CD4-positive, alpha-beta T cell (primary cell): ENCODE measurements around the gene CUEDC1. TPM values are rescaled to one million over a fixed set of nuclear protein-coding genes. Genes with fewer than 3 reads are reported as not detected.

ENCODE experiments used
- ATAC-seq: fragments of 200-7000 bp; cut with Tn5 transposase; one replicate; pipeline ENCODE4 v1.10.0; 2022; ENCODE audit warnings: mild to moderate bottlenecking; ENCODE audit not compliant: poor library complexity
- CTCF ChIA-PET: fragments of 350-600 bp; sonication (Branson Sonifier 250); formaldehyde crosslinking; loops from one replicate; lab custom pipeline; 2021; ENCODE audit warnings: antibody characterized with exemption, inconsistent platforms; lab: Charles Lee
- POLR2A ChIA-PET: fragments of 350-600 bp; sonication (Branson Sonifier 250); formaldehyde crosslinking; loops from one replicate; lab custom pipeline; 2021; ENCODE audit warnings: antibody characterized with exemption, inconsistent platforms; lab: Charles Lee
- DNase-seq, 14 experiments: peaks; one replicate each; pipeline ENCODE4 v3.0.0-alpha.2; 2013 to 2020; ENCODE audit warnings: mixed read lengths in 2 of 14
- H3K27ac ChIP-seq, 2 donors: one replicate each; pipeline versions ENCODE4 v1.5.1 to v1.7.0; 2013; ENCODE audit warnings: low read length in 2 of 2, low read depth in 1 of 2, mild to moderate bottlenecking in 1 of 2
- H3K27me3 ChIP-seq, 2 experiments: 1 replicate in 1 of 2; 2 replicates in 1 of 2; pipeline versions ENCODE4 v1.6.1 to v1.7.0; 2013; ENCODE audit warnings: low read length in 2 of 2, control low read depth in 1 of 2, mild to moderate bottlenecking in 1 of 2, moderate library complexity in 1 of 2; ENCODE audit not compliant: insufficient read depth in 2 of 2, control insufficient read depth in 1 of 2
- H3K36me3 ChIP-seq: one replicate; pipeline ENCODE4 v1.6.1; 2013; ENCODE audit warnings: low read length, control low read depth; ENCODE audit not compliant: insufficient read depth
- H3K4me1 ChIP-seq: one replicate; pipeline ENCODE4 v1.6.1; 2013; ENCODE audit warnings: low read length, control low read depth; ENCODE audit not compliant: insufficient read depth
- H3K4me3 ChIP-seq: one replicate; pipeline ENCODE4 v1.5.1; 2013; ENCODE audit warnings: mild to moderate bottlenecking, low read length, moderate library complexity
- H3K9me3 ChIP-seq, 2 experiments: 1 replicate in 1 of 2; 2 replicates in 1 of 2; pipeline versions ENCODE4 v1.6.1 to v1.7.0; 2013; ENCODE audit warnings: low read length in 2 of 2, mild to moderate bottlenecking in 2 of 2, control low read depth in 1 of 2, moderate library complexity in 1 of 2; ENCODE audit not compliant: control insufficient read depth in 1 of 2, insufficient read depth in 1 of 2
- H3K27ac Mint-ChIP-seq: one replicate; pipeline ENCODE4 v1.8.0; 2020; ENCODE audit warnings: mixed read lengths
- H3K27me3 Mint-ChIP-seq: one replicate; pipeline ENCODE4 v1.8.0; 2021; ENCODE audit warnings: mixed read lengths
- H3K36me3 Mint-ChIP-seq: one replicate; pipeline ENCODE4 v1.8.0; 2021; ENCODE audit warnings: low read depth, mixed read lengths
- H3K4me1 Mint-ChIP-seq: one replicate; pipeline ENCODE4 v1.8.0; 2021; ENCODE audit warnings: low read depth, mixed read lengths
- H3K4me3 Mint-ChIP-seq: one replicate; pipeline ENCODE4 v1.8.0; 2020; ENCODE audit warnings: mild to moderate bottlenecking, mixed read lengths
- H3K9me3 Mint-ChIP-seq: one replicate; pipeline ENCODE4 v1.8.0; 2020; ENCODE audit warnings: mixed read lengths
- CTCF ChIP-seq: fragments of 200-600 bp; IDR thresholded peaks from one replicate; pipeline ENCODE4 v1.8.0; 2022; ENCODE audit warnings: antibody characterized with exemption, mild to moderate bottlenecking
- intact Hi-C, 2 experiments: fragments of 100-400 bp; cut with DNase I in 1 of 2; cut with micrococcal nuclease in 1 of 2; formaldehyde crosslinking; loops; one replicate each; pipeline versions ENCODE4 v1.15.1 to v1.9.0; 2023 to 2025; cut with DNase I, micrococcal nuclease
- total RNA-seq, 174 experiments: library from RNA in 2 of 174; stranded (reverse) in 2 of 174; gene quantifications; one replicate each; pipeline ENCODE4 v1.2.3 and lab custom pipeline; 2021 to 2026

CUEDC1 gene
- total RNA-seq, 2 experiments from 2014 or later, result 0.41 to 1.0 TPM

- Histone ChIP-seq H3K4me1 (peaks cover 14% of the 10 kb centered on the region), H3K27ac (no peak overlapping the region), H3K9me3 (no peaks in the 10 kb centered on the region), H3K36me3 (no peaks in the 10 kb centered on the region), H3K27me3 (peaks cover 0 to 2% of the 10 kb centered on the region in 2 experiments), H3K4me3 (no peak overlapping the region)
- Mint-ChIP-seq H3K27me3 (peaks cover 6% of the 10 kb centered on the region), H3K27ac (no peak overlapping the region), H3K36me3 (no peaks in the 10 kb centered on the region), H3K4me3 (no peak overlapping the region), H3K9me3 (no peaks in the 10 kb centered on the region), H3K4me1 (peaks cover 11% of the 10 kb centered on the region)
- no peak for TF ChIP-seq CTCF
- DNase-seq, result no peak
- ATAC-seq, result no peak
- intact Hi-C loops, result loop anchor here in 1 of 2 experiments (5.0 kb wide), 1 partner anchor 277 kb away; no protein-coding TSS in a partner anchor
- CTCF ChIA-PET, result no interaction called here
- POLR2A ChIA-PET, result no interaction called here
Measured at GRCh38 chr17:57894848-57895247, 60.4 kb downstream of the CUEDC1 start.

DNA sequence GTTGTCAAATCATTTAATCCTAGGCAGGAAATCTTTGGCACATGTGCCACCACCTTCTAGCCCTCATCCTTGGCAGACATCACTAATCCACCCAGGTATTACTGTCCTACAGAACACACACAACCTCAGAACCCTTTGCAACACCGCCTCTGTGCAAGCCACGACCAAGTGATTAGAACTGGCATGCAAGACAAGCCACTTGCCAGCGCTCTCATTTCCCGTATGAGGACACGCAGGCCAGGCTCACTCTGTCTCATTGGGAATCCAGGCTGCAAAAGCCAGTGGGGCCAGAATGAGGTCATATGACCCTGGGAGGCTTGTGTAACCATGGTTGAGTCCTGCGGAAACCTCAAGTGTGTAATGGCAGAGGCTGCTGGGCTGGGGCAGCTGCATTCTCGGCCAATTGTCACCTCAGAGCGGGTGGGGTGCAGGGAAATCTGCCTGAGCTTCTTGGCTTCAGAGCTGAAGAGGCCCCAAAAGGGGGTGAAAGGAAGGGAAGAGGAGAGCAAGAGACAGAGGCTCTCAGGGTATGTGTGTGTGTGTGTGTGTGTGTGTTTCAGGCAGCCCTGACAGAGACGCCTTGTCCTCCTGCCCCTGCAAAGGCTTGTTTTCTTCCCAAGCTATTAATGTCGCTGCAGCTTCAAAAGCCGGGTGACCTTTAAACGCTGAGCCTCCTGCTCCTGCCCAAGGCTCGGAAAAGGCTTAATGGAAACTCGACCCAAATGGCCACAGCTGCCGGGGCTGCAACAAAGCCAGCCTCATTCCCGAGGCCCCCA lies 62.2 kb downstream of the CUEDC1 start:
- no peak overlapping the region for H3K4me3 Mint-ChIP-seq
- H3K36me3 ChIP-seq, result no peaks in the 10 kb centered on the region
- TF ChIP-seq CTCF, result peak; percentile 39
- no peak overlapping the region for H3K27ac ChIP-seq
- H3K4me1 ChIP-seq, result peaks cover 11% of the 10 kb centered on the region
- H3K4me3 ChIP-seq, result no peak overlapping the region
- intact Hi-C loops, result loop anchor here (1.0 to 5.0 kb wide), 5 partner anchors 102 to 279 kb away; no protein-coding TSS in a partner anchor
- no peak overlapping the region for H3K27ac Mint-ChIP-seq
- DNase-seq (peak in 3 of 14 experiments; percentile 15 to 76 (median 68)), ATAC-seq (peak; percentile 17)
- CTCF ChIA-PET, result interaction anchor here (0.7 to 2.2 kb wide), 12 partner anchors 22 to 762 kb away, joined by 3 to 21 read pairs (median 4); partner anchors contain the start of gene SRSF1
- peaks cover 0 to 2% of the 10 kb centered on the region in 2 experiments for H3K27me3 ChIP-seq
- no peaks in the 10 kb centered on the region for H3K9me3 ChIP-seq
- peaks cover 6% of the 10 kb centered on the region for H3K4me1 Mint-ChIP-seq
- peaks cover 6% of the 10 kb centered on the region for H3K27me3 Mint-ChIP-seq
- POLR2A ChIA-PET, result interaction anchor here (0.8 to 1.2 kb wide), 3 partner anchors 34 to 106 kb away, joined by 3 to 4 read pairs (median 3); no protein-coding TSS in a partner anchor
- H3K36me3 Mint-ChIP-seq, result no peaks in the 10 kb centered on the region
- no peaks in the 10 kb centered on the region for H3K9me3 Mint-ChIP-seq

DNA sequence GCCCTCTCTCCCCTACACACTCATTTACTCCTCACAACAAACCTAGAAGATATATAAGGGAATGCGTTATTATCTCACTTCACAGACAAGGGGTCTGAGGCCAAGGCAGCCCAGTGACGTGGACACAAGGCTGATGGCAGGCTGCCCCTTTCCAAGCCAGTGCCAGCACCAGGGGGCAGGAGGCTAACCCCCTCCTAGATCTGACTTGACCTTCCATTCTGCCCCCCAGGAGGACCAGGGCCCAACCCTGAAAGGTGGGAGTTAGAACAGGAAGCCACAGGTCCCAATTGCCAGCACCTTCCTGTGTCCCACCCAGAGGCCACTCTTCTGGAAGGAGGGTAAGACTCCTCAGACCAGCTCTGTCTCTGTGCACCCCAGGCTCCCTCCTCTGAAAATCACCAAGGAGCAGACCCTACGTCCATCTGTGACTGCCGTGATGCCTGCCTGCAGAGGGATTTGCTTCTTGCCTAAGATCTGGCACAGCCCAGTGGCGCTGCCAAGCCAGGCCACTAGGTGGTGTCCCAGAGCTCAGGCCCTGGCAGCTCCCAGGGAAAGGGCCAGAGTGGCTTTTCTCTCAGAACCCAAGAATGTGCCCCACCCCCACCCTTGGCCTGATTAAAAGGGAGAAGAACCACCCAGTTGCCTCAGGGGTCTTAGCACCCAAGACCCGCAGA lies 62.9 kb downstream of the CUEDC1 start:
- Histone ChIP-seq H3K36me3 (no peaks in the 10 kb centered on the region), H3K4me1 (peaks cover 11% of the 10 kb centered on the region), H3K4me3 (no peak overlapping the region), H3K27ac (no peak overlapping the region), H3K27me3 (peaks cover 0 to 2% of the 10 kb centered on the region in 2 experiments), H3K9me3 (no peaks in the 10 kb centered on the region)
- peak; percentile 90 for TF ChIP-seq CTCF
- Mint-ChIP-seq H3K36me3 (no peaks in the 10 kb centered on the region), H3K27me3 (peaks cover 6% of the 10 kb centered on the region), H3K4me3 (no peak overlapping the region), H3K4me1 (peaks cover 6% of the 10 kb centered on the region), H3K27ac (no peak overlapping the region), H3K9me3 (no peaks in the 10 kb centered on the region)
- POLR2A ChIA-PET, result interaction anchor here (0.8 to 1.4 kb wide), 3 partner anchors 34 to 107 kb away, joined by 3 to 4 read pairs (median 4); no protein-coding TSS in a partner anchor
- CTCF ChIA-PET, result interaction anchor here (0.7 to 2.2 kb wide), 11 partner anchors 22 to 320 kb away, joined by 3 to 21 read pairs (median 4); partner anchors contain the start of gene SRSF1
- intact Hi-C loops, result loop anchor here (1.0 to 5.0 kb wide), 5 partner anchors 103 to 280 kb away; no protein-coding TSS in a partner anchor
- DNase-seq, result peak; percentile 57 to 85 (median 75)
- ATAC-seq, result peak; percentile 94
